Gastrocnemius medialis (tissue), 4 donors: ENCODE data around the gene DPYD. TPM values are rescaled to one million over a fixed set of nuclear protein-coding genes. Genes with fewer than 3 reads are reported as not detected.

Experiments
- ATAC-seq, 2 donors: fragments of 150-250 bp; one replicate each; pipeline ENCODE4 v1.9.1; 2016
- DNase-seq, 2 donors: peaks; one replicate each; pipeline ENCODE4 v3.0.0-alpha.2; 2019
- H3K27ac ChIP-seq, 4 donors: fragments of 200-600 bp; sonication (generic); 1 replicate in 1 of 4; 2 replicates in 3 of 4; pipeline ENCODE4 v1.5.1; 2016 to 2018; ENCODE audit warnings: mild to moderate bottlenecking in 2 of 4, moderate library complexity in 1 of 4
- H3K27me3 ChIP-seq, 3 donors: fragments of 200-600 bp; sonication (generic) in 2 of 3; 1 replicate in 1 of 3; 2 replicates in 2 of 3; pipeline versions ENCODE4 v1.5.1 to v1.6.0; 2016 to 2019; ENCODE audit warnings: mild to moderate bottlenecking in 1 of 3, moderate library complexity in 1 of 3
- H3K36me3 ChIP-seq, 2 donors: fragments of 200-600 bp; sonication (generic) in 1 of 2; one replicate each; pipeline ENCODE4 v1.5.1; 2017 to 2018
- H3K4me1 ChIP-seq, 2 donors: fragments of 200-600 bp; sonication (generic) in 1 of 2; one replicate each; pipeline ENCODE4 v1.5.1; 2016 to 2017; ENCODE audit warnings: mild to moderate bottlenecking in 2 of 2
- H3K4me3 ChIP-seq, 4 donors: fragments of 200-600 bp; sonication (generic) in 3 of 4; 1 replicate in 1 of 4; 2 replicates in 3 of 4; pipeline ENCODE4 v1.5.1; 2016 to 2019; ENCODE audit warnings: mild to moderate bottlenecking in 2 of 4
- H3K9me3 ChIP-seq, 3 donors: fragments of 200-600 bp; sonication (generic) in 2 of 3; 1 replicate in 1 of 3; 2 replicates in 2 of 3; pipeline ENCODE4 v1.5.1; 2016 to 2019
- CTCF ChIP-seq, 5 experiments: fragments of 450-650 bp in 3 of 5; fragments of 200-600 bp in 2 of 5; sonication (generic) in 2 of 5; IDR thresholded peaks in 4 of 5; conservative IDR thresholded peaks in 1 of 5; 1 replicate in 4 of 5; 2 replicates in 1 of 5; pipeline ENCODE4 v1.5.1; 2016 to 2019; ENCODE audit warnings: antibody characterized with exemption in 5 of 5, mild to moderate bottlenecking in 3 of 5, moderate library complexity in 3 of 5
- POLR2A ChIP-seq, 2 donors: fragments of 450-650 bp; IDR thresholded peaks; one replicate each; pipeline ENCODE4 v1.6.1; 2017; ENCODE audit warnings: antibody characterized with exemption in 2 of 2, mild to moderate bottlenecking in 2 of 2, moderate library complexity in 2 of 2
- in situ Hi-C, 4 donors: fragments of 200-750 bp; cut with MboI; loops; one replicate each; pipeline versions ENCODE4 v1.15.0 to v1.8.0; 2017; ENCODE audit warnings: low sequenced_read_pairs in 4 of 4
- intact Hi-C: fragments of 100-400 bp; cut with DNase I; formaldehyde crosslinking; loops from one replicate; pipeline ENCODE4 v1.15.1; 2023; ENCODE audit warnings: low total_unique reads
- total RNA-seq, 4 donors: library from RNA; depleted of rRNA; stranded (reverse); fragments of >200 nt; gene quantifications; one replicate each; pipeline versions ENCODE4 v1.1.0 to v1.2.3, GENCODE V29; 2016

The DPYD gene
- total RNA-seq, result 10 to 100 TPM in 2 of 4 donors, 1 to 10 TPM in 2; 4.6 to 13.9 (median 9.1) TPM

- peaks cover 19 to 31% of the 10 kb centered on the region in 2 donors for H3K4me1 ChIP-seq
- H3K27me3 ChIP-seq, result no peaks in the 10 kb centered on the region
- in situ Hi-C loops, result no loop called here
- peak; percentile 85 to 88 for DNase-seq
- peak; percentile 94 to 97 for ATAC-seq
- H3K27ac ChIP-seq, result peak within 1 kb of the TSS; percentile 88 to 99 (median 96)
- TF ChIP-seq POLR2A (IDR thresholded peaks at IDR 0.05) (peak; percentile 76 to 87), CTCF (IDR thresholded peaks at IDR 0.05 in 4 of 5, conservative IDR thresholded peaks at IDR 0.05 in 1 of 5) (no peak)
- no peaks in the 10 kb centered on the region for H3K9me3 ChIP-seq
- intact Hi-C loops, result no loop called here
- H3K36me3 ChIP-seq, result no peaks in the 10 kb centered on the region
- H3K4me3 ChIP-seq, result peak within 1 kb of the TSS; percentile 70 to 97 (median 96)
Observed at GRCh38 chr1:97920832-97921571, at the start of gene DPYD. DPYD (minus strand) TSS chr1:97921034; CDS start chr1:97920922, 112 bp downstream.

DNA sequence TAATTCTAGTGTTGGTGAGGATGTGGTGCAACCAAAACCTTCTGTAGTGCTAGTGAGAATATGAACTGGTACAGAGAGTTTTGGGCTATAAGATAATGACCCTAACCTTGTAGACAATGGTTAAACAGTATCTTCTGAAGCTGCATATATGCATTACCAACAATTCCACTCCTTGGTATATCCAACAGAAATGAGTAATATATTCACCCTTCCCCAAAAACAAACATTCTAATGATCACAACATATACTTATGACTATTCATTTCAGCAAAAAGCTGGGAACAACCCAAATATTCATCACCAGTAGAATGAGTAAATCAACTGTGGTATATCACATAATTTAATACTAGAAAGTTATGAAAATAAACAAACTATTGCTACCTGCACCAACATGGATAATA is 39.6 kb upstream of the DPYD start:
- H3K4me3 ChIP-seq, result no peak overlapping the region
- intact Hi-C loops (no loop called here), in situ Hi-C loops (no loop called here)
- no peaks in the 10 kb centered on the region for H3K9me3 ChIP-seq
- H3K36me3 ChIP-seq, result no peaks in the 10 kb centered on the region
- H3K4me1 ChIP-seq, result no peaks in the 10 kb centered on the region
- H3K27me3 ChIP-seq, result no peaks in the 10 kb centered on the region
- ATAC-seq (no peak), DNase-seq (no peak)
- no peak overlapping the region for H3K27ac ChIP-seq
- TF ChIP-seq CTCF (IDR thresholded peaks at IDR 0.05 in 4 of 5, conservative IDR thresholded peaks at IDR 0.05 in 1 of 5) (no peak), POLR2A (IDR thresholded peaks at IDR 0.05) (no peak)

GRCh38 chr1:97947695-97948094 is 26.9 kb upstream of the DPYD start:
- ATAC-seq (no peak), DNase-seq (no peak)
- Histone ChIP-seq H3K9me3 (no peaks in the 10 kb centered on the region), H3K4me3 (no peak overlapping the region), H3K36me3 (no peaks in the 10 kb centered on the region), H3K4me1 (no peaks in the 10 kb centered on the region), H3K27ac (no peak overlapping the region), H3K27me3 (no peaks in the 10 kb centered on the region)
- in situ Hi-C loops, result no loop called here
- intact Hi-C loops, result no loop called here
- TF ChIP-seq CTCF (IDR thresholded peaks at IDR 0.05 in 4 of 5, conservative IDR thresholded peaks at IDR 0.05 in 1 of 5) (no peak), POLR2A (IDR thresholded peaks at IDR 0.05) (no peak)

DNA sequence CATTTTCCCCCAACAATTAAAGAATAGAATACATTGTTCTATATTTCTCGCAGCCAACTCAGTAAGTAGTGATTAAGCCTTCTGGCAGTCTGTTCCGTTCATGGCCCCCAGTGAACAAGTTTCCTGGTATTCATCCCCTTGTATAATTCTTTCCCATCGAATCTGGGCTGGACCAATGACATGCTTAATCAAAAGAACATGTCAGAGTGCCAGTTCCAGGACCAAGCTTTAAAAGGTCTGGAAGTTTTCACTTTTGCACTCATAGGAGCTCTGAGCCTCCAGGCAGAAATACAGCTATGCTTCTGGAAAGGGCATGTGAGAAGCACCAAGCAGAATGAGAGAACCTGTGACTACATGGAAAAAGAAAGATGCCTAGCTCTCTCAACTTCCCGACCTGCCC is 22.5 kb upstream of the DPYD start:
- TF ChIP-seq CTCF (IDR thresholded peaks at IDR 0.05 in 4 of 5, conservative IDR thresholded peaks at IDR 0.05 in 1 of 5) (no peak), POLR2A (IDR thresholded peaks at IDR 0.05) (no peak)
- intact Hi-C loops, result no loop called here
- in situ Hi-C loops, result no loop called here
- H3K27ac ChIP-seq, result no peak overlapping the region
- H3K27me3 ChIP-seq, result no peaks in the 10 kb centered on the region
- no peak for DNase-seq
- no peaks in the 10 kb centered on the region for H3K4me1 ChIP-seq
- no peak for ATAC-seq
- H3K9me3 ChIP-seq, result no peaks in the 10 kb centered on the region
- no peak overlapping the region for H3K4me3 ChIP-seq
- H3K36me3 ChIP-seq, result no peaks in the 10 kb centered on the region
